Fibroblast of the aortic adventitia (primary cell): ENCODE data around the gene XRCC5. TPM values are rescaled to one million over a fixed set of nuclear protein-coding genes. Genes with fewer than 3 reads are reported as not detected.
A peak's percentile ranks its signal among the peaks of the same experiment; 100 is the strongest.

ENCODE experiments used
- DNase-seq: peaks from one replicate; pipeline ENCODE4 v3.0.0-alpha.2; 2010; ENCODE audit warnings: low read depth
- H3K4me3 ChIP-seq: 2 replicates; pipeline ENCODE4 v1.5.1; 2011; ENCODE audit warnings: low read depth, mild to moderate bottlenecking, control low read depth, low read length, moderate library complexity
- CTCF ChIP-seq: IDR thresholded peaks from 2 replicates; pipeline ENCODE4 v1.5.1; 2011; ENCODE audit warnings: mild to moderate bottlenecking, low read length, control low read depth, inconsistent platforms; ENCODE audit not compliant: insufficient read depth
- total RNA-seq: library from RNA; depleted of rRNA; stranded (reverse); fragments of >200 nt; gene quantifications from 2 replicates; pipeline ENCODE4 v1.2.3, GENCODE V29; 2012; ENCODE audit warnings: low replicate concordance

Gene XRCC5
- total RNA-seq, 1 donor = 271 TPM

- TF ChIP-seq CTCF = peak; percentile 51
- peak overlapping the region; percentile 81 for H3K4me3 ChIP-seq
- DNase-seq = peak; percentile 76
Observed at GRCh38 chr2:216109962-216110614, 940 bp downstream of the XRCC5 start.

DNA sequence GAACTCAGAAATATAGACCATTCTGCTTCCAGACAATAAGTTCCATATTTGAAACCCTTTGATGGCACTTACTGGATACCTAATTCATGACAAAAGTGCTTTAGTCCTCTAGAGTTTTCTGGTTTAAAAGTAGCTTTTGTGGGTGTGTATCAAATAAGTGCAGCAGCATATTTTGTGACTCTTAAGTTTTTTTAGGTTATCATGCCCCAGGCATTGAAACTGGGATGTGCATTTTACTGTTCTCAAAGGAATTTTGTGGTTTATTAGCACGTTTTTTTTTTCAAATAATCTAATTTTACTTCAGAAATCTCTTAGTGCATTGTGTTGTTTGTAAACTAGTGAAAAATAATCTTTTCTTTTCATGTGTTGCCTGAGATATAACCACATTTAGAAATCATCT, 1.5 kb downstream of the XRCC5 start:
- no peak for TF ChIP-seq CTCF
- peak overlapping the region; percentile 81 for H3K4me3 ChIP-seq
- DNase-seq = no peak

GRCh38 chr2:216111122-216111521, 2.0 kb downstream of the XRCC5 start:
- no peak for DNase-seq
- H3K4me3 ChIP-seq = no peak overlapping the region
- no peak for TF ChIP-seq CTCF

DNA sequence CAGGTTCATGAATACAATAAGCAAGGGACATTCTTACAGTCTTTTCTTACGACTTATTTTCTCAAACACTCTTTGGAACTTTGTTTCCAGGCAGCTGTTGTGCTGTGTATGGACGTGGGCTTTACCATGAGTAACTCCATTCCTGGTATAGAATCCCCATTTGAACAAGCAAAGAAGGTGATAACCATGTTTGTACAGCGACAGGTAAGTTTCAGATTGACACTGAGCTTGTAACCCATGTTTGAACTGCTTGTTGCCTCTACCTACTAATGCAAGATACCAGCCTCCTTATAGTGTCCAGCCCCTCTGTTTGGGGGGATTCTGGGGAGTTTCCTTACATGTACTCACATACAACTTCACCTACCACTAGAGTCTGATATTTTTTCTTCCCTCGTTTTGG, 3.8 kb downstream of the XRCC5 start:
- H3K4me3 ChIP-seq = no peak overlapping the region
- DNase-seq = no peak
- no peak for TF ChIP-seq CTCF

- TF ChIP-seq CTCF = no peak
- H3K4me3 ChIP-seq = no peak overlapping the region
- no peak for DNase-seq
Observed at GRCh38 chr2:216113572-216113971, 4.4 kb downstream of the XRCC5 start.

- no peak for TF ChIP-seq CTCF
- DNase-seq = no peak
- no peak overlapping the region for H3K4me3 ChIP-seq
Observed at GRCh38 chr2:216114382-216114713, 5.2 kb downstream of the XRCC5 start.
